Stimulated activated CD4-positive, alpha-beta T cell treated with anti-CD3 and anti-CD28 coated beads, Interleukin-15, amount 100 ng/mL, for 24 hours (primary cell): Measurements from ENCODE around the gene SMIM23.
"Not testable (repeated sequence)": the region's sequence is repeated elsewhere in the genome, so short reads cannot be mapped to it uniquely, and the experiment has no call there.

Experiments used
- DNase-seq: peaks from one replicate; pipeline ENCODE4 v3.0.0-alpha.2; 2020

The SMIM23 gene

DNA sequence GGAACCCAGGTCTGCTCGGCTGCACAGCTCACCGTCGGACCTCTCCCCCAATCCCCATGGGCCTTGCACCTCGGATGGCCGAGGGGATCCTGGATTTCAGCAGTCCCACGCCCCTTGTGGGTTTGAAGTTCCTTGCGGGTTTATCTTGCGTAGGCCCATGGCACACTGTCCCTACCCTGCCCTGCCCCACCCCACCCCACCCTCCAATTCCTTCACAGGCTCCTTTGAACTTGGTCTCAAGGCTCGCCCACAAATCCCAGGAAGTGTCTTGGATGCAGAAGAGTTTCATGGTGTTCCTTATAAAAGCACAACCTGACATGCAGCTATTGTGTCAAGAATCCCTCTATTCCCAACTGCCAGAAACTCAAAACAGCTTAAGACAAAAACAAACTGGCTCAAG lies 11.2 kb upstream of the SMIM23 start:
- DNase-seq, result no peak

GRCh38 chr5:171776213-171776612 lies 9.4 kb upstream of the SMIM23 start:
- DNase-seq, result no peak

DNA sequence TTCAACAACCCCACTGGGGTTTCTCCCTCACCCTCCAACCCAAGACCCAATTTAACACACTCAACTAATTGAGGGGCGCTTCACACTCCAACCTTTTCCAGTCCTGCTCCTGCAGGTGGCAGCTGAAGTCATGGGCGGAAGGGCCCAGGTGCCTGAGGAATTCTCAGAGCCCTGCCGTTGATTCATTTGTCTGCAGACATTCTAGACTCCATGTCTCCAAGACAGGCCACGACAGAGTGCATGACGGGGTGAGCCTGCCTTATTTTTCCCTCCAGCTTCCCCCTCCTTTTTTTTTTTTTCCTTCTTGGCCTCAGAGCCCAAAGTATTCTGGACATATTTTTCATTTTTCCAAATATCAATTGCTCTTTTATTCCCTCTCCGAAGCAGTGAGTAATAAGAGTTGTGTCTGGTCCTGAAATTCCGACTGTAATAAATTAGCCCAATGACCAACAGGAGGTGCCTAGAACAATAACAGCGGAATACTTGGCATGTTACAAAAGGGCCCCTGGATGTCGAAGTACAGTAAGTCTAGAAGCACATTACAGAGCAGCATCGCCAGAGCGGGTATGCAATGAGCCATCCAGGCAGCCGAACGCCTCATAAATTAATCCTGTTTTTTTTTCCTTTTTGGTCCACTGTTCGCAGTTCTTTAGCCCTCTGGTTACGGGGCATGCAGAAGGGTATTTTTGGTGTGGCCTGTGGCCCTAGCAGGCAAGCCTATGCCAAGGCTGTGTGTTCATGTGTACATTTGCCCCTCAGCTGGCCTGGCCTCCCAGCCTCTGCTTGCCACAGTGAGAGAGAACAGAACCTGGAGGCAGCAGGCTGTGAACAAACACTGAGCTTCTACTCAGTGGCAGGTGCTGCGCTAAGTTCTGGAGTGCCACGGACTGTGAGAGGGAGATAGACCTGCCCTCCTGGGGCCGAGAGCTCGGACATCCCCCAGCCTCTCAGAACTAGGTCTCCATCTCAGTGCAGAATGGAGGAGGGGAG lies 8.6 kb upstream of the SMIM23 start:
- DNase-seq, result no peak

DNA sequence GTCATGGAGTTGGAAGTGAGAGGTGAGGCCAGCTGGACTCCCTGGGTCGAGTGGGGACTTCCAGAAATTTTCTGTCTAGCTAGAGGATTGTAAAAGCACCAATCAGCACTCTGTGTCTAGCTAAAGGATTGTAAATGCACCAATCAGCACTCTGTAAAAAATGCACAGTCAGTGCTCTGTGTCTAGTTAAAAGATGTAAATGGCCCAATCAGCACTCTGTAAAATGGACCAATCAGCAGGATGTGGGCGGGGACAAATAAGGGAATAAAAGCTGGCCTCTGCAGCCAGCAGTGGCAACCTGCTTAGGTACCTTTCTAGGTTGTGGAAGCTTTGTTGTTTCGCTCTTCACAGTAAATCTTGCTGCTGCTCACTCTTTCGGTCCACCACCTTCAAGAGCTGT lies 3.9 kb upstream of the SMIM23 start:
- DNase-seq, result not testable (repeated sequence)

DNA sequence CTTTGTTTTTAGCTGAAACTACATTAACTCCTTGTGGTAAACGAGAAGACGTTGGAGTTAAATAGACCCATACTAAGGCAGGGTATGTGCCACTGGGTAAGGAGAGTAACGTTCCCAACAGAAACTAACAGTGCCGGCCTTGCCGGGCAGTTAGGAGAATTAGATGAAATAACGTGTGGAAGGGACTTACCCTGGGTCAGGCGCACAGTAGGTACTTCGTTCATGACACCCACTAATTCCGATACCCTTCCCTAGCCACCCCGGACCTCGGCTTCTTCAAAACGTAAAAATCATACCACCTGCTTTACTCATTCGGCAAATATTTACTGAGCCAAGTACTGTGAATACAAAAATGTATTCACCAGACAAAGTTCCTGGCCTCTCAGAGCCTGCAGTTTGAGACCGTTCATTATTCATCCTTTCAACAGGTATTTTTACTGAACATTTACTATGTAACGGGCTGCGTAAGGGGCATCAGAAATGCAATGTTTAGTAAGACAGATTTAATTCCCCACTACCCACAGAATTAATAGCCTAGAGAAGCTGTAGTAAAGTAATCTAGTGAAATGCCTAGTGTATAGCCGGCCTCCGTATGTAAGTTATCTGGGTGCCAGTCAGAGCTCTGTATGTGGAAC lies 3.2 kb upstream of the SMIM23 start:
- DNase-seq, result no peak

DNA sequence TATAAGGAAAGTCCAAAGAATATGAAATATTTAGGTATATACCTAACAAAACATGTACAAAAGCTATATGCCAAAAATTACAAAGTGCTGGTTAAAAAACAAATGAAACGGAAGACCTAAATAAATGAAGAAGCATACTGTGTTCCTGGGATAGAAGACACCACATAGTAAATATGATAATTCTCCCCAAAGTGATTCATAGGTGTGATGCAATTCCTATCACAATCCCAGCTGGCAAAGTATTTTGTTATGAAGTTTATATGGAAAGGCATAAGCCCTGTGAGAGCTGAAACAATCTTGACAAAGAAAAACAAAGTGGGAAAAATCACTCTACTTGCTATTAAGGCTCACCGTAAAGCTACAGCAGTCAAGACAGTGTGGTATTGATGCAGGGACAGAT lies 2.6 kb upstream of the SMIM23 start:
- DNase-seq, result no peak

DNA sequence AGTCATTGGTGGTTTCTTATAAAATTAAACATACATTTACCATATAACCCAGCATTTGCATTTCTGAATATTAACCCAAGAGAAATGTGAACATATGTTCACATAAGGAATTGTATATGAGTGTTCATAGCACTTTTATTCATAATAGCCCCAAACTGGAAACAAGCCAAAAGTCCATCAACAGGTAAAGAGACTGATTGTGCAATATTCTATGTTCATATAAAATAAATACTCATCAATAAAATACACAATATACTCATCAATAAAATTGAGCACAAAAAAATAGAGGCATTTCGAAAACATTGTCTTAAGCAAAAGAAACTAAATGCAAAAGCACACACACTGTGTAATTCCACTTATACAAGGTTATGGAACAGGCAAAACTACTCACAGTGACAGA lies 3.7 kb downstream of the SMIM23 start:
- DNase-seq, result no peak

DNA sequence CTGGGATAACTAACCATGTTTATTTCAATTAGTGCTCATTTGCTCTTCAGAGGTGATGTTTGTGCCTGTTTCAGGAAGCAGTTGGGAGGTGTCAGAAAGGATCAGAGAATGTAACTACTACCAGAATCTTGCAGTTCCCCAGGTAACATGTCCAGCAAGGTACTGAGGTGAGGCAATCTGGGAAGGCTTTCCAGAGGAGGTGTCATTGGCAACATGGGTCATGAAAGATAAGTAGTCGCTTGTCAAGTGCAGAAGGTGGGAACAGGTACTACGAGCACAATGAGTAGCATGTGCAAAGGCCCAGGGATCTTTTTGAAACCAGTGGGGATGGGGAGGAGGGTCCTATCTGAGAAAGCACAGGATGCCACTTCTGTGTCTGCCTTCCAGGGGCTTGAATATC lies 4.8 kb downstream of the SMIM23 start:
- DNase-seq, result no peak

GRCh38 chr5:171794470-171794960 lies 8.9 kb downstream of the SMIM23 start:
- DNase-seq, result no peak

GRCh38 chr5:171795381-171795780 lies 9.8 kb downstream of the SMIM23 start:
- DNase-seq, result no peak

DNA sequence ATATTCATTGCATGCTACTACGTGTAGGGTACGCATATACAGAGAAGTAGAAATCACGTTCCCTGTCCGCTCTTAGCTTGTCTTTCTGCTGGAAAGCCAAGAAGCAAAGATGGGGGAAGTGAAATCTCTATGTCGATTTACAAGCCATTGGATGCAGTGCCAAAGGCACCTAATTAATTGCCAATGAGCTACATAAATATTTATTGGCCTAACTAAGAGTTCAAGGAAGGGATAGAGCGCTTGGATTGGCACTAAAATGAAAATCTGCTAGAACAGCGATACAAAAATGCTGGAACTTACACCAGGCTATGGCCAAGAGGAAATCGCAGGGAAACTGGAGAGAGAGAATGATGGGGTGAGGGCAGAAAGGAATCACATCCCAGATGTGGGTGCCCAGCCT lies 10.8 kb downstream of the SMIM23 start:
- DNase-seq, result no peak

- no peak for DNase-seq
Measured at GRCh38 chr5:171797543-171797942, 11.9 kb downstream of the SMIM23 start.

- DNase-seq, result no peak
Measured at GRCh38 chr5:171798418-171798817, 12.8 kb downstream of the SMIM23 start.

GRCh38 chr5:171801839-171802238 lies 16.2 kb downstream of the SMIM23 start:
- peak; percentile 11 for DNase-seq

DNA sequence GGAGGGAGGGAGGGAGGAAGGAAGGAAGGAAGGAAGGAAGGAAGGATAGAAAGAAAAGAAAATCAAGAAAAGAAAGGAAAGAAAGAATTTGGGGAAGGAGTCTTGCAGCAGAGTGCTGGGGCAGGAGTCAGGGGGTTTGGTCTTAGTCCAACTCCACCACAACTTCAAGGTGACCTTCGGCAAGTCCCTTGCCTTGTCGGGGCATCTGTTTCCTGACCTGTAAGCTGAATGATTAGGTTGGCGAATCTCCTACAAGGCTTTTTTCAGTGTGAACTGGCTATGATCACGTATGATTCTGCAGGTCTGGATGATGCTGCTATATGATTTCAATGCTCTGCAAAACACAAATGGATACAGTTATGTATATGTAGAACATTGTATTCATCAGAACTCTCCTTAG lies 20.1 kb downstream of the SMIM23 start:
- DNase-seq, result no peak

DNA sequence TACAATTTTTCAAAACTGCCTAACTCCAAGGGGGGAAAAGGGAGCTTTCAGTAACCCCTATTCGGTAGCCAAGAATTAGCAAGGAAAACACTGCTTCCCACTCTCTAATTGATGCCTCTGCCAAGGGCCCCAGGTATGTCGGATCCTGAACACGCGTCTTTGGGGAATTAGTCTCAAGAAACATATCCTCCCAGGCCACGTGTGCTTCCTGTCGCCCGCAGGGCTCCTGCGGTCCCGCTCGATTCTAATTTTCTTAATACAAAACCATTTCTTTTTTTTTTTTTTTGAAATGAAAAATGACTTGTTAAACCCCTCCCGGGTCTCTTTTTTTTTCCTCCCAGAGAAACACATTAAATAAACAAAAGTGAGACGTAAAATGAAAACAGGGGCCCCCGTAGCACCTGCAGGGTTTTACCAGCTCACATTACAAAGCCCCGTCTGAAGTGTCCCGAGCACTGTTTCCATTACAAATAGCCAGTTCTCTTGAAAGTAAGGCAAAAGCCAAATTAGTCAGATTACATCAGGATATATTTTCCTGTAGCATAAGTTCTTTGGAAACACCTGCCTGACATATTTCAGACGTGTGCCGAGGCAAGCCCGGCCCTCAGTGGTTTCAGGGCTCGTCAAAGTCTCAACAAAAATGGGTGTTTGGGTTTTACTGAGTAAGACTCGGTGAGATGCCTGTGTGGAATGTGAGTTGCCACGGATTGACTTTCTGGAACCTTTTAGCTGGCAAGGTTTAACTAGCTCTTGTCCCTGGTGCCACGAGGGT lies 21.5 kb downstream of the SMIM23 start:
- peak; percentile 25 for DNase-seq

DNA sequence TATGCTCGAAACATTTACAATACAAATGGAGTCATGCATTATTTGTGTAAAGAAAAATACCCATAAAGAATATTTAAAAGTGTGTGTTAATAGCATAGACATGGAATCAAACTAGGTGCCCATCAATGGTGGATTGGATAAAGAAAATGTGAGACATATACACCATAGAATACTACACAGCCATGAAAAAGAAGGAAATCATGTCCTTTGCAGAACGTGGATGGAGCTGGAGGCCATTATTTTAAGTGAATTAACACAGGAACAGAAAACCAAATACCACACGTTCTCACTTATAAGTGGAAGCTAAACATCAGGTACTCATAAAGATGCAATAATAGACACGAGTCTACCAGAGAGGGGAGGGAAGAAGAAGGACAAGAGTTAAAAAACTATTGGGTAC lies 22.8 kb downstream of the SMIM23 start:
- DNase-seq, result no peak

DNA sequence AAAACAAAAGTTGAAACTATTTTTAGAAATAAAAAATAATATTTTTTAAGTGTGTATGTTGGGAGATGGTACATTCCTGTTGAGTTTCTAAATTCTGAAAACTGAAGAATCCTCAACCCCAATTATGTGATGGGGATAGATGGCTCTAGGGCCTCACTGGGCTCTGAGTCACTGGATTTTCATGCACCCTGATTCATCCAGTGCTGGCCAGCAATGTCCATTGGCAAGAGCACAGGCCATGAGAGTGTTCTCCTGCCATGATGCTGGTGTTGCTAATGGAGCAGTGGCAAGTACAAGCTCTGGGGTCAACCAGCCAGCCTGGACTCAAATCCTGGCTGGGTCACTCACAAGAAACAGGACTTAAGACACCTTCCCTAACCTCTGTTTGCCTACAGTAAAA lies 23.3 kb downstream of the SMIM23 start:
- no peak for DNase-seq

DNA sequence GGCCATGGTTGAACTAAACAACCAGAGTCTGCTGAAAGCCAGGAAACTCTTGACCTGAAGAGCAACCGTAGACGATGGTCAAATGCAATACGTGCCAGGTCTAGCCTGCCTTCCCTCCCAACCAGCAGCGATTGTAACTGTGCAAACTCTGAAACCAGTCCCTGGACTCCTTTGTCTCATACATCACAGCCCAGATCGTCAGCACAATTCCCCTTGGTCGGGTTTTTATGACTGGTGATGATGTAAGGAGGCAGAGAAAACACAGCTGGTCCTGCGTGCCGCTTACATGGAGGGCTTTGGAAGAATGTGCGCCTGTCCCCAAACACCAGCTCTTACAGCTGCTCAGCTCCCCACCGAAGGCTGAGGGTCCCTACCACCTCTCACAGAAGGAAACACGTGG lies 24.6 kb downstream of the SMIM23 start:
- DNase-seq, result no peak

DNA sequence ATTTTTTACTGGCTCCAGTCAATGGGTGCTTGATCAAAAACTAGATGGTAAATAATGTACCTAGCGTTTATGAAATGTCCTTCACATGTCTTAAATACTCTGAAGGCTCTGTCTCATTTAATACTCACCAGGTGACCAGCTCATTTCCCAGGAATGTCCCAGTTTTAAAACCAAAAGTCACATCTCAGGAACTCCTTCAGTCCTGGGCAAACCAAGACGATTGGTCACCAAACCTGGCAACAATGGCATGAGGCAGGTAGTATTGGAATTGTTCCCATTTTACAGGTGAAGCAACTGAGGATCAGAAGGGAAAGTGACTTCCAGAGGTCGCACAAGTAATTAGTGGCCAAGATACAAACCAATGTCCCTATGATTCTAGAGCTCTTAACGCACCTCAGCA lies 27.7 kb downstream of the SMIM23 start:
- no peak for DNase-seq

- no peak for DNase-seq
Measured at GRCh38 chr5:171813813-171814490, 28.3 kb downstream of the SMIM23 start.

DNA sequence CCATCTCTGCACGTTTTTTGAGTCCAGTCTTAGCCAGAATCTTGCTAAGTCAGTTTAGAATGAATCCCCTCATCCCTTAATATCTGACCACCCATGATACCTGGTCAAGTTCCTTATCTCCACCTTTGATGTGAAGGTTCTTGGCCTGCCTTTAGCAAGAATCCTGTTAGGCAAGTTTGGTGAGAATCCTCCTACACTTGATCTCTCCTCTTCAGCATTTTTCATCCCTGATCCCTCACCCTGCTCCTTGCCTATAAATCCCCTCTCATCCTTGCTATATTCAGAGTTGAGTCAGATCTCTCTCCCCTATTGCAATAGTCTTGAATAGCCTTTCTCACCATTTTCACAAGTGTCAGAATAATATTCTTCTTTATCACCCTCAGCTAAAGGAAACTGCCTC lies 31.0 kb downstream of the SMIM23 start:
- no peak for DNase-seq

DNA sequence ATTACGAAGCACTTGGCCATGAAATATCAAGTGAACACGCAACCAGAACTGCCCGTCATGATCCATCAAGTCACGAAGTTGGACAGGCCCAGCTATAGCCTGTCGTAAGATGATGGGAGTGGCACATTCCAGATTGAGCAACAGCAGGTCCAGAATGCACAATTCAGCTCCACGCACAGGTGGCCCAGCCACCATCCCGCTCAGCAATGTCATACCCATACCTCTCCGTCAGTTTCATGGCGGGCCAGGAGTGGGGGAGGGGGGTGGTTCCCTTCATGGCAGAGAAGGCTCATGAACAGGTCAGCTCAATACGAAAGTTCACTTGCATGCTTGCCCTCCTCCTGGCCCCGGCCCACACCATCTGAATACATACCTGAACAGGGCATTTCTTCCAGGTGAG lies 34.9 kb downstream of the SMIM23 start:
- no peak for DNase-seq
